Upper lobe of left lung (tissue), 6 donors: ENCODE measurements around the gene FZD2. TPM values are rescaled to one million over a fixed set of nuclear protein-coding genes. Genes with fewer than 3 reads are reported as not detected.

Experiments
- ATAC-seq, 2 donors: fragments of 200-7000 bp; cut with Tn5 transposase; one replicate each; pipeline ENCODE4 v1.9.1; 2022; ENCODE audit warnings: mild to moderate bottlenecking in 2 of 2, moderate library complexity in 2 of 2; ENCODE audit not compliant: low FRiP score in 2 of 2
- DNase-seq, 2 donors: peaks; one replicate each; pipeline ENCODE4 v3.0.0-alpha.2; 2019 to 2020
- H3K27ac ChIP-seq, 4 donors: fragments of 200-600 bp; sonication (generic); one replicate each; pipeline ENCODE4 v1.5.1; 2016 to 2019
- H3K27me3 ChIP-seq, 4 donors: fragments of 200-600 bp; sonication (generic); one replicate each; pipeline ENCODE4 v1.5.1; 2017 to 2019
- H3K36me3 ChIP-seq, 4 donors: fragments of 200-600 bp; sonication (generic); one replicate each; pipeline ENCODE4 v1.5.1; 2016 to 2019
- H3K4me1 ChIP-seq, 4 donors: fragments of 200-600 bp; sonication (generic); one replicate each; pipeline ENCODE4 v1.5.1; 2018 to 2019
- H3K4me3 ChIP-seq, 4 donors: fragments of 200-600 bp; sonication (generic); one replicate each; pipeline ENCODE4 v1.5.1; 2017 to 2019; ENCODE audit warnings: mild to moderate bottlenecking in 2 of 4, moderate library complexity in 1 of 4
- H3K9me3 ChIP-seq, 4 donors: fragments of 200-600 bp; sonication (generic); one replicate each; pipeline ENCODE4 v1.5.1; 2018 to 2019
- EP300 ChIP-seq, 4 donors: sonication (generic); formaldehyde crosslinking; IDR thresholded peaks; one replicate each; pipeline ENCODE4 v1.5.1; 2017; ENCODE audit warnings: antibody characterized with exemption in 4 of 4, control low read depth in 2 of 4
- POLR2A ChIP-seq, 4 donors: fragments of 450-650 bp; IDR thresholded peaks; one replicate each; pipeline ENCODE4 v1.5.1; 2016 to 2017; ENCODE audit warnings: antibody characterized with exemption in 4 of 4, mild to moderate bottlenecking in 2 of 4
- POLR2AphosphoS5 ChIP-seq, 2 donors: sonication (generic); formaldehyde crosslinking; IDR thresholded peaks; one replicate each; pipeline ENCODE4 v1.5.1; 2017; ENCODE audit warnings: antibody characterized with exemption in 2 of 2
- WGBS, 2 donors: methylation state at CpG; one replicate each; pipeline ENCODE4 v1.1.5; 2017 to 2018; 5-methylcytosine and 5-hydroxymethylcytosine counted together
- total RNA-seq, 6 donors: library from RNA; depleted of rRNA in 4 of 6; stranded (reverse); fragments of >200 nt in 4 of 6; gene quantifications; one replicate each; pipeline versions ENCODE4 v1.1.0 to v1.2.1, GENCODE V29; 2016 to 2021
- TF ChIP-seq, protein P1 (sequence below), 6 experiments: fragments of 450-650 bp in 4 of 6; fragments of 200-600 bp in 2 of 6; sonication (generic) in 2 of 6; IDR thresholded peaks; one replicate each; pipeline ENCODE4 v1.5.1; 2016 to 2019; ENCODE audit warnings: antibody characterized with exemption in 6 of 6
- donor health status: DM: no; HTN: no; CAD: no; lungs with moderate emphysema.
- donor health status: DM: no; HTN: yes; CAD: no; lungs with severe emphysema.

FZD2 gene
- total RNA-seq, 6 donors from 2014 or later, result 4.2 to 12.9 (median 7.5) TPM

DNA sequence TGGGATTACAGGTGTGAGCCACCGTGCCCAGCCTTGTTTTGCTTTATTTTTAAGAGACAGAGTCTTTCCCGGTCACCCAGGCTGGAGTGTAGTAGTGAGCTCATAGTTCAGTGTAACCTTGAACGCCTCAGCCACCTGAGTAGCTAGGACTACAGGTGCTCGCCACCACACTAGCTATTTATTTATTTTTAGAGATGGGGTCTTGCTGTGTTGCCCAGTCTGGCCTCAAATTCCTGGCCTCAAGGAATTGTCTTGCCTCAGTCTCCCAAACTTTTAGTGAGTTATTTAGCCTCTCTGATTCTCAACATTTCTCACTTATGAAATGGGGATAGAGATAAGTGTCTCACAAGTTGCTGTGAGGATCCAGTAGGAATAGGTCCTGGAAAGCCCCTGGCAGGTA lies 21.7 kb downstream of the FZD2 start:
- TF ChIP-seq POLR2AphosphoS5 (IDR thresholded peaks at IDR 0.05) (no peak), POLR2A (IDR thresholded peaks at IDR 0.05) (no peak), EP300 (IDR thresholded peaks at IDR 0.05) (no peak)
- TF ChIP-seq, protein P1, sequence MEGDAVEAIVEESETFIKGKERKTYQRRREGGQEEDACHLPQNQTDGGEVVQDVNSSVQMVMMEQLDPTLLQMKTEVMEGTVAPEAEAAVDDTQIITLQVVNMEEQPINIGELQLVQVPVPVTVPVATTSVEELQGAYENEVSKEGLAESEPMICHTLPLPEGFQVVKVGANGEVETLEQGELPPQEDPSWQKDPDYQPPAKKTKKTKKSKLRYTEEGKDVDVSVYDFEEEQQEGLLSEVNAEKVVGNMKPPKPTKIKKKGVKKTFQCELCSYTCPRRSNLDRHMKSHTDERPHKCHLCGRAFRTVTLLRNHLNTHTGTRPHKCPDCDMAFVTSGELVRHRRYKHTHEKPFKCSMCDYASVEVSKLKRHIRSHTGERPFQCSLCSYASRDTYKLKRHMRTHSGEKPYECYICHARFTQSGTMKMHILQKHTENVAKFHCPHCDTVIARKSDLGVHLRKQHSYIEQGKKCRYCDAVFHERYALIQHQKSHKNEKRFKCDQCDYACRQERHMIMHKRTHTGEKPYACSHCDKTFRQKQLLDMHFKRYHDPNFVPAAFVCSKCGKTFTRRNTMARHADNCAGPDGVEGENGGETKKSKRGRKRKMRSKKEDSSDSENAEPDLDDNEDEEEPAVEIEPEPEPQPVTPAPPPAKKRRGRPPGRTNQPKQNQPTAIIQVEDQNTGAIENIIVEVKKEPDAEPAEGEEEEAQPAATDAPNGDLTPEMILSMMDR (IDR thresholded peaks at IDR 0.05), result no peak
- no peak for DNase-seq
- WGBS, 2 donors, result 60 to 73% methylated on average over 4 of the region's 4 CpGs
- no peaks in the 10 kb centered on the region for H3K9me3 ChIP-seq
- H3K4me1 ChIP-seq, result no peaks in the 10 kb centered on the region
- H3K27ac ChIP-seq, result no peak overlapping the region
- no peak for ATAC-seq
- peaks cover 0 to 2% (median 0%) of the 10 kb centered on the region in 4 donors for H3K27me3 ChIP-seq
- no peak overlapping the region for H3K4me3 ChIP-seq
- H3K36me3 ChIP-seq, result no peaks in the 10 kb centered on the region

DNA sequence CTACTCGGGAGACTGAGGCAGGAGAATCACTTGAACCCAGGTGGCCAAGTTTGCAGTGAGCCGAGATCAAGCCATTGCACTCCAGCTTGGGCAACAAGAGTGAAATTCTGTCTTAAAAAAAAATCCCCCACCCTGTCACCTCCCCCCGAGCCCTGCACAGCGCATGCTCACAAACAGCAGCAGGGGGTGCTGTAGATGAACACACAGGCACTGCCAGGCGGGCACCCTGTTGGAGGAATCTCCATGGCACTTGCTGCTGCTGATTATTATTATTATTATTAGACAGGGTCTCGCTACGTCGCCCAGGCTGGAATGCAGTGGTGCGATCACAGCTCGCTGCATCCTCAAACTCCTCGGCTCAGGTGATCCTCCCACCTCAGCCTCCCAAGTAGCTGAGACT lies 24.6 kb downstream of the FZD2 start:
- ATAC-seq, result no peak
- Histone ChIP-seq H3K27ac (no peak overlapping the region), H3K27me3 (peaks cover 0 to 2% (median 0%) of the 10 kb centered on the region in 4 donors), H3K4me1 (no peaks in the 10 kb centered on the region), H3K36me3 (no peaks in the 10 kb centered on the region), H3K4me3 (no peak overlapping the region), H3K9me3 (no peaks in the 10 kb centered on the region)
- no peak for TF ChIP-seq POLR2AphosphoS5 (IDR thresholded peaks at IDR 0.05)
- TF ChIP-seq EP300 (IDR thresholded peaks at IDR 0.05), result no peak
- no peak for TF ChIP-seq POLR2A (IDR thresholded peaks at IDR 0.05)
- TF ChIP-seq, protein P1 (IDR thresholded peaks at IDR 0.05), result no peak
- DNase-seq, result no peak
- 83 to 85% methylated on average over 10 to 11 of the region's 11 CpGs for WGBS, 2 donors

DNA sequence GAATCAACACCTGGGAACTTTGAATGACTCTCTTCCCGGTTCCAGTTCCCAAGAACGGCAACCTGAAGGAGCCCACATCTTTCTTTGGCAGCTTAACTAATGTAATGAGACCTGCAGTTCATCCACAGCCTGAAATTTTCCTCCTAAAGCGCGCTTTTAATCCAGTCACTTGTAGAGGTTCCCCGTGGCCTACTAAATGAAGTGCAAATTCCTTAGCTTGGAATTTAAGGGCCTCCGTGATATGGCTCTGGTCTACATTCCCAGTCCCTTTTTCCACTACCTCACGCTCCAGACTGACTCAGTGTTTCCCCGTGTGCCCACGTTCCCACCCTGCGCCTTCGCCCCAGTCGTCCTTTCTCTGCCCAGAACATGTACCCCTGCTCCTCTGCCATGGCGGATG lies 27.2 kb downstream of the FZD2 start:
- no peak for DNase-seq
- TF ChIP-seq, protein P1 (IDR thresholded peaks at IDR 0.05), result no peak
- TF ChIP-seq POLR2AphosphoS5 (IDR thresholded peaks at IDR 0.05), result no peak
- TF ChIP-seq POLR2A (IDR thresholded peaks at IDR 0.05), result no peak
- no peak for TF ChIP-seq EP300 (IDR thresholded peaks at IDR 0.05)
- Histone ChIP-seq H3K27me3 (peaks cover 0 to 2% (median 0%) of the 10 kb centered on the region in 4 donors), H3K4me1 (peaks cover 0 to 6% (median 3%) of the 10 kb centered on the region in 4 donors), H3K9me3 (no peaks in the 10 kb centered on the region), H3K36me3 (no peaks in the 10 kb centered on the region), H3K27ac (peak overlapping the region in 1 of 4 donors; percentile 18), H3K4me3 (no peak overlapping the region)
- ATAC-seq, result no peak
- 79 to 80% methylated on average over 13 of the region's 13 CpGs for WGBS, 2 donors

DNA sequence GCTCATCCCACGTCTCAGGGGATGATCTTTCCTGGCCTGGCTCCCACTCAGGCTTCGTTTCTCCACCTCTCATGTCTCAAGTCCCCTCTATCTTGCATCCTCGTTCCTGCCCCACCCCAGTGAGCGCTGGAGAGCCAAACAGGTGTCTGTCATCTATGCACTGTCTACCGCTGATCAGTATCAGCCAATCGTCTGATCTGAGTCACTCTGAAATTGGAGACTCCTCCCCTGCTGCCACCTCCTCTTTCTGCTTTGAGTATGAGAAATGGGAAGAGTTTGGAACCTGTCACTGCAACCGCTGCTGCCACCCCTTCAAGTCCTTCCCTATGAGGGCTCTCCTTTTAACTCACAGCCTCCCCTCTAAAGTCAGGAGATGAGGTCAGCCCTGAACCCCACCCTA lies 28.0 kb downstream of the FZD2 start:
- ATAC-seq, result no peak
- H3K4me1 ChIP-seq, result peaks cover 0 to 6% (median 3%) of the 10 kb centered on the region in 4 donors
- WGBS, 2 donors, result 69 to 75% methylated on average over 7 of the region's 7 CpGs

More for the DNA sequence above, 28.0 kb downstream of the FZD2 start:
- H3K27ac ChIP-seq, result no peak overlapping the region
- no peak overlapping the region for H3K4me3 ChIP-seq
- H3K27me3 ChIP-seq, result peaks cover 0 to 2% (median 0%) of the 10 kb centered on the region in 4 donors
- TF ChIP-seq POLR2A (IDR thresholded peaks at IDR 0.05), result no peak
- TF ChIP-seq EP300 (IDR thresholded peaks at IDR 0.05), result no peak
- TF ChIP-seq POLR2AphosphoS5 (IDR thresholded peaks at IDR 0.05), result no peak
- TF ChIP-seq, protein P1 (IDR thresholded peaks at IDR 0.05), result no peak
- no peak for DNase-seq
- no peaks in the 10 kb centered on the region for H3K36me3 ChIP-seq
- no peaks in the 10 kb centered on the region for H3K9me3 ChIP-seq
